ENCODE measurements around the gene LRP6. TPM values are rescaled to one million over a fixed set of nuclear protein-coding genes. Genes with fewer than 3 reads are reported as not detected.

LRP6 gene
- total RNA-seq, 1 donor from 2014 or later, result 15.2 TPM

- Histone ChIP-seq H3K4me3 (ENCODE audit: low read depth, low read length) (no peak overlapping the region), H3K36me3 (ENCODE audit: control insufficient read depth, insufficient read depth, low read length) (no peaks in the 10 kb centered on the region), H3K27me3 (ENCODE audit: control insufficient read depth, insufficient read depth, low read length) (no peaks in the 10 kb centered on the region)
- TF ChIP-seq, protein P1, sequence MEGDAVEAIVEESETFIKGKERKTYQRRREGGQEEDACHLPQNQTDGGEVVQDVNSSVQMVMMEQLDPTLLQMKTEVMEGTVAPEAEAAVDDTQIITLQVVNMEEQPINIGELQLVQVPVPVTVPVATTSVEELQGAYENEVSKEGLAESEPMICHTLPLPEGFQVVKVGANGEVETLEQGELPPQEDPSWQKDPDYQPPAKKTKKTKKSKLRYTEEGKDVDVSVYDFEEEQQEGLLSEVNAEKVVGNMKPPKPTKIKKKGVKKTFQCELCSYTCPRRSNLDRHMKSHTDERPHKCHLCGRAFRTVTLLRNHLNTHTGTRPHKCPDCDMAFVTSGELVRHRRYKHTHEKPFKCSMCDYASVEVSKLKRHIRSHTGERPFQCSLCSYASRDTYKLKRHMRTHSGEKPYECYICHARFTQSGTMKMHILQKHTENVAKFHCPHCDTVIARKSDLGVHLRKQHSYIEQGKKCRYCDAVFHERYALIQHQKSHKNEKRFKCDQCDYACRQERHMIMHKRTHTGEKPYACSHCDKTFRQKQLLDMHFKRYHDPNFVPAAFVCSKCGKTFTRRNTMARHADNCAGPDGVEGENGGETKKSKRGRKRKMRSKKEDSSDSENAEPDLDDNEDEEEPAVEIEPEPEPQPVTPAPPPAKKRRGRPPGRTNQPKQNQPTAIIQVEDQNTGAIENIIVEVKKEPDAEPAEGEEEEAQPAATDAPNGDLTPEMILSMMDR (IDR thresholded peaks at IDR 0.05; ENCODE audit: insufficient read depth, low read length, poor library complexity, severe bottlenecking), result no peak
- DNase-seq (ENCODE audit: low read depth), result no peak
These were observed 99.0 kb downstream of the LRP6 start for GRCh38 chr12:12167847-12168246.

GRCh38 chr12:12166751-12167150, 100.1 kb downstream of the LRP6 start:
- Histone ChIP-seq H3K27me3 (ENCODE audit: control insufficient read depth, insufficient read depth, low read length) (no peaks in the 10 kb centered on the region), H3K36me3 (ENCODE audit: control insufficient read depth, insufficient read depth, low read length) (no peaks in the 10 kb centered on the region), H3K4me3 (ENCODE audit: low read depth, low read length) (no peak overlapping the region)
- no peak for DNase-seq (ENCODE audit: low read depth)
- TF ChIP-seq, protein P1 (IDR thresholded peaks at IDR 0.05; ENCODE audit: insufficient read depth, low read length, poor library complexity, severe bottlenecking), result no peak

GRCh38 chr12:12159988-12160387, 106.9 kb downstream of the LRP6 start:
- no peak overlapping the region for H3K4me3 ChIP-seq (ENCODE audit: low read depth, low read length)
- no peaks in the 10 kb centered on the region for H3K36me3 ChIP-seq (ENCODE audit: control insufficient read depth, insufficient read depth, low read length)
- no peak for DNase-seq (ENCODE audit: low read depth)
- TF ChIP-seq, protein P1 (IDR thresholded peaks at IDR 0.05; ENCODE audit: insufficient read depth, low read length, poor library complexity, severe bottlenecking), result no peak
- no peaks in the 10 kb centered on the region for H3K27me3 ChIP-seq (ENCODE audit: control insufficient read depth, insufficient read depth, low read length)

DNA sequence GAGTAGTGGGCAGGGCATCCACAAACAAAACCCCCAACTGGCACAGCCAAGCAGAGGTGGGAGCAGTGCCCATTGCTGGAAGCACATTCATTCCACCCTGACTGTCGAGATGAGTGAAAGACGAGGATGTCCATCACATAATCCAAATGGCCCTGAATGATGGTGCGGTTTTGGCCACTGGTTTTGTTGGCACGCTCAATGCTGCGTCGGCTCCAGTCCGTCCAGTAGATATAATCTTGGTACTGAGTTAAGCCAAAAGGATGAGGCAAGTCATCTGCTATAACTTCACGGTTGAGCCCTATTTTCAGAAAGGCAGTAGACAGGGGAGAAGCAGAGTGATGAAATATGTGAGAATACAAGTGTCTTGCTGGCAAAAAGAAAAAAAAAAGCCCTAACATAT, 108.0 kb downstream of the LRP6 start:
- TF ChIP-seq, protein P1 (IDR thresholded peaks at IDR 0.05; ENCODE audit: insufficient read depth, low read length, poor library complexity, severe bottlenecking), result no peak
- no peaks in the 10 kb centered on the region for H3K27me3 ChIP-seq (ENCODE audit: control insufficient read depth, insufficient read depth, low read length)
- H3K36me3 ChIP-seq (ENCODE audit: control insufficient read depth, insufficient read depth, low read length), result no peaks in the 10 kb centered on the region
- DNase-seq (ENCODE audit: low read depth), result no peak
- H3K4me3 ChIP-seq (ENCODE audit: low read depth, low read length), result no peak overlapping the region

- no peaks in the 10 kb centered on the region for H3K27me3 ChIP-seq (ENCODE audit: control insufficient read depth, insufficient read depth, low read length)
- H3K4me3 ChIP-seq (ENCODE audit: low read depth, low read length), result no peak overlapping the region
- H3K36me3 ChIP-seq (ENCODE audit: control insufficient read depth, insufficient read depth, low read length), result no peaks in the 10 kb centered on the region
- DNase-seq (ENCODE audit: low read depth), result no peak
- TF ChIP-seq, protein P1 (IDR thresholded peaks at IDR 0.05; ENCODE audit: insufficient read depth, low read length, poor library complexity, severe bottlenecking), result no peak
These were observed 109.4 kb downstream of the LRP6 start for GRCh38 chr12:12157424-12157823.

DNA sequence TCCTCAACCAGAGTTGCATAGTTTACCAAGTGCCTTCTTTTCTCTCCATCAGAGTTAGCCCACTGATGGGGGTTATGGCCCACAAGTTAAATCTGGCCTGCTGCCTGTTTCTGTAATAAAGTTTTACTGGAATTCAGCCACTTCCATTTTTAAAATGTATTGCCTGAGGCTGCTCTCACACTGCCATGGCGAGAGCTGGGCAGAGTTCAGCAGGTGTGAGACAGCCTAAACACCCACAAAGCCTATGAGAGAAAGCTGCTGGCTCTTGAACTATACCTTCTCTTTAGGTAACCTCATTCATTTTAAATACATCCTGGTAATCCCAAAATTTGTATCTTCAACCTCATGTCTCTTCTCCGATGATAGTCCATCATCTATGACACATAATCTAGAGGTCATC, 110.0 kb downstream of the LRP6 start:
- no peak for DNase-seq (ENCODE audit: low read depth)
- Histone ChIP-seq H3K36me3 (ENCODE audit: control insufficient read depth, insufficient read depth, low read length) (no peaks in the 10 kb centered on the region), H3K4me3 (ENCODE audit: low read depth, low read length) (no peak overlapping the region), H3K27me3 (ENCODE audit: control insufficient read depth, insufficient read depth, low read length) (no peaks in the 10 kb centered on the region)
- TF ChIP-seq, protein P1 (IDR thresholded peaks at IDR 0.05; ENCODE audit: insufficient read depth, low read length, poor library complexity, severe bottlenecking), result no peak
